Activated CD4-positive, alpha-beta T cell treated with anti-CD3 and anti-CD28 coated beads, Interleukin-2, Interleukin-4, amounts not matched to agents 100 ng/mL and 50 ng/mL, durations not matched to agents 16 hours and 8 hours (primary cell): ENCODE measurements around the gene PLCB3.

Experiments
- DNase-seq: peaks from one replicate; pipeline ENCODE4 v3.0.0-alpha.2; 2020; ENCODE audit warnings: low spot score

The PLCB3 gene

DNA sequence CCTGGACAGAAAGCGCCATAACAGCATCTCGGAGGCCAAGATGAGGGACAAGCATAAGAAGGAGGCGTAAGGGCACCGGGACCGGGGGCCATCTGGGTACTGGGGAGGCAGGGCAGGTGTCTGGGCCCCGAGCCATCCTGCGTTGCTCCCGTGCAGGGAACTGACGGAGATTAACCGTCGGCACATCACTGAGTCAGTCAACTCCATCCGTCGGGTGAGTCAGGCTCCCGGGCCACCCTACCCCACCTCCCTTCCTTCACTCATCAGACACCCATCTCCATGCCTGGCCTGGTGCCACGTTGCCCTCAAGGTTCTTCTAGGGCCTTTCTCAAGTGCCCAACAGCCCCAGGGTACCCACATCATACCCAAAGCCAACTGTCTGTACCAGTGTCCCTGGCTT is 15.0 kb downstream of the PLCB3 start:
- DNase-seq = no peak

DNA sequence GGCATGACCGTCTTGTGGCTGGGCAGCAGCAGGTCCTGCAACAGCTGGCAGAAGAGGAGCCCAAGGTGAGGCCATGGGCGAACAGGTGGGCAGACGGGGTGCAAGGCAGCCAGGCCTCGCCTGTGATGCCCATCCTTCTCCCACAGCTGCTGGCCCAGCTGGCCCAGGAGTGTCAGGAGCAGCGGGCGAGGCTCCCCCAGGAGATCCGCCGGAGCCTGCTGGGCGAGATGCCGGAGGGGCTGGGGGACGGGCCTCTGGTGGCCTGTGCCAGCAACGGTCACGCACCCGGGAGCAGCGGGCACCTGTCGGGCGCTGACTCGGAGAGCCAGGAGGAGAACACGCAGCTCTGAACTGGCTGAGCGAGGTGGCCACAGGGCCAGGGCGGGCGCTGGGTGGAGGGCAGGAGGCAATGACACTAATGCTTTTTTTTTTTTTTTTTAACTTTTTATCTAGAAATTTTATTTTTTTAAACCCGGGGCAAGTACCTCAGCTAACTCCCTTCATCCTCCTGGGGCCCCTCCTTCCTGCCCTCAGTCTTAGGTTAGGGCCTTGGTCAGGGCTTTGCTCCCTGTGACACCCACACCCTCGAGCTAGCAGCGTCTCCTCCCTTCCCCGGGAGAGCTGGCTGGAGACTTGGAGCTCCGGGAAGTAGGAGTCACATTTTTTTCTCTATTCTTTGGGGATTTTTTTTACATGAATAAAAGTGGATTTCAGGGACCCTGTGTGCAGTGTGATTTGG is 16.0 kb downstream of the PLCB3 start:
- DNase-seq = no peak

DNA sequence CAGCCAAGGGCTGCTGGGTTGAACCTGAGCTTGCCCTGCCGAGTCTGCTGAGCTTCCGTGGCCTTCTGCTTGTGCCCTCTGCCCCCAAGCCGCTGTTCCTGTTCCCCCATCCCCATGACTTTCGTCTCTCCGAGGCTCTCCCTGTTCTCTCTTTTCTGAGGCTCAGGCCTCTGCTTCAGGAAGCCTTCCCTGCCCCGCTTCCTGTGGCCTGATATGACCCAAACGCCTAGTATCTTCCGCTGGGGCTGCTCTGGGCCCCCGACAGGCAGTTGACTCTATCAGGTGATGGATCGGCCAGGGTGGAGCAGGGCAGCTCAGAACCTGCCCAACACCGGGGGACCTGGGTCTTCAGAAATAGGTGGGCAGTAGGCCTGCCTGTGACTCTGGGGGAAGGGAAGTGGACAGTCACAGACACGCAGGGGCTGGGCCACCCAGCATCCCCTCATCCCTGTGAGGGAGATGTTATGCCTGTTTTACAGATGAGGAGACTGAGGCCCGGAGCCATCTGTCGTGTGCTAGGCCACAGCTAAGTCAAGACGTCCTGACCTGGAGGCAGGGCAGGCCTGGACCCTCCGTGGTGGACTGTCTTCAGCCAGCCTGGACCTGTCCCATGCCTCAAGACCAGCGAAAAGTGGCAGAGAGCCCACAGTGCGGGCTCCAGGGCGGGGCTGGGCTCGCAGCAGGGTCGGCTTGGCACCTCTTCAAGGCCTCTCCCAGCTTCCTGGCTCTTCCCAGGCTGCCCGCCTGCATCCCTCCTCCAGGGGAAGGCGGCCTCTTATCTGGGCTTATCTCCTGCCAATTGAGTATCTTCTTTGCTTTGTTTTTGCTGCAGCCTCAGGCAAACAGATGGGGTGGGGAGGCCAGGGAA is 16.9 kb downstream of the PLCB3 start:
- DNase-seq = no peak

DNA sequence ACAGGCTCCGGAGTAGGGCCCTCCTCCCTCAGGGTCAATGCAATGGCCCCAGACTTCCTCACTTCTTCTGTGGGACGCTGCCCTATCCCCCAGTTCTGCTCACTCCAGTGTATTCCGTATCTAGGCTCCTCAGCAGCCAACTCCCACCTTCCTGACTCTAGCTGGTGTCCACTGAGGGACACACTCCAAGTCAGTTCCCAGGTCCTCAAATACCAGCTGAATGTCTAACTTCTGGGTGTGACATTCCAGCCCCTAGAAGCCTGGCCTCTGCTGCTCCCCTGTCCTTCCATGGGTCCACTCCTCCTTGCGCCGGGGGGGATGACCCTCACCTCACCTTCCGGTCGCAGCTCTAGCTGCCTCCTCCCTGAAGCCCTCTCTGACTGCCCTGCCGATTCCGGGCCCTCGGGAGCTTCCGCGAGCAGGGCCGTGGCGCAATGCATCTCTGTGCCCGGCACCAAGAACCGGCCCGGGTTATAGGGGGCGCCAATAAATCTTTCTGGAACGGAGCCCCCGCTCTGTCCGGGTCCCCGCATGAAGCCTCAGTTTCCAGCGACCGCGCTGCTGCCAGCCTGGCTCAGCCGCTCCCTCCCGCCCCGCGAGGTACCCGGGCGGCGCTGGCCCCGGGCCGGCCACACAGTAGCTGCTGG is 17.7 kb downstream of the PLCB3 start:
- peak; percentile 64 for DNase-seq

DNA sequence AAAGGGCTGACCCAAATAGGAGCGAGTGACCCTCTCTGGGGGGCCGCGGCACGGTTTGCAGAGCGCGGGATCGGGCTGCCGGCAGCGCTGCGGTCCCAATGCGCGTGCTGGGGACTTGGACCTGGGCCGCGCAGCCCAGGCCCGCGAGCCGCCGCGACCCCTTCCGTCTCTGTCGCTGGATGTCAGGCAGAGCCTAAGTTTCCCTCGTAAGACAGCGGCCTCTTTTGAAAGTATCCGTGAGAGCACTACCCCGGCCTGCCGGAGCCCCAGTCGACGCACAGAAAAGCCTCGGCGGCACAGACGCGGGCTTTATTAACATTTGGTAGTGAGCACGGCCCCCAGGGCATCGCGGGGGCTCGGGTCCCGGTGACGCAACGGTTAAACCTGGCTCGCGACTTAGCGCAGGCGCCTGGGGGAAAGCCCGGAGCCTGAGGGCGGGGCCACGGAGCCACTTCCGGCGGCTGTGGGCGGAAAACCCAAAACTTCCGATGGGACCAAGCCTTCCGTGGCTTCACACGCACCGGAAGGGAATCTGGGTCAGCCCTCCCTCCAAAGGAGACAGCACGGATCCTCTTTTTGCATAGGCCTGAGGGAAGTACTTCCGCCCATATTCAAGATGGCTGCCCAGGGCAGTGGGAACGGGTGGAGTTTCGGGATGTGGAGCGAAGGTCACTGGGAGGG is 18.4 kb downstream of the PLCB3 start:
- peak; percentile 99 for DNase-seq

DNA sequence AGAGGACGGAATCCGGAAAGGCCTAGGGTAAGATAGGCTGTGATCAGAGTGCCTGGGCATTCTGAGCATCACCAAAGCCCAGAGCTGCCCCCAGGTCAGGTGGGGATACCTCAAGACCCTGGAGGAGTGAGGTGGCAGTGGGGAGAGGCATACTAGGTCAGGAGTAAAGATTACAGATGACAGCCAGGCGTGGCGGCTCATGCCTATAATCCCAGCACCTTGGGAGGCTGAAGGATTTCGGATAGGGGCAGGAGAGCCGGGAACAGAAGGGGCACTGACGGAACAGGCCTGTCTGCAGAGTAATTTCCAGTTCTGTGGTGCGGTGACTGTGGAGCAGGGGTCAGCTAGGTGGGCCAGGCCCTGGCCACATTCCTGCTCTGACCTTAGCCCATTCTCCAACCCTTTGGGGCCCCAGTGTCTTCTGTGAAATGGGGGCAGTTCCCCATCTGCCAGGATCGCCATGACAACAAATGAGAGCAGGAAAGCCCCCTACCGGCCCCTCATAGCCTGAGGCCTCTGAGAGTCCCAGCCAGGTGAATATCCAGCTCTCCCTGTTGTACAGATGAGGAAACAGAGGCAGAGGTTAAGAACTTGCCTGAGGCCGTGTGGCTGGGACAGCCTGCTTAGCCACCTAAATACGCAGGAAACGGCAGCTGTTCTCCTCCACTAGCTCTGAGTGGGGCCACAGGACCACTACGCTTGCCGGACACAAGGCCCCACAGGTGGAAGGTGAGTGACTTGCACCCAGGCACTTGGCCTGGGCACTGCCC is 23.9 kb downstream of the PLCB3 start:
- DNase-seq = no peak

DNA sequence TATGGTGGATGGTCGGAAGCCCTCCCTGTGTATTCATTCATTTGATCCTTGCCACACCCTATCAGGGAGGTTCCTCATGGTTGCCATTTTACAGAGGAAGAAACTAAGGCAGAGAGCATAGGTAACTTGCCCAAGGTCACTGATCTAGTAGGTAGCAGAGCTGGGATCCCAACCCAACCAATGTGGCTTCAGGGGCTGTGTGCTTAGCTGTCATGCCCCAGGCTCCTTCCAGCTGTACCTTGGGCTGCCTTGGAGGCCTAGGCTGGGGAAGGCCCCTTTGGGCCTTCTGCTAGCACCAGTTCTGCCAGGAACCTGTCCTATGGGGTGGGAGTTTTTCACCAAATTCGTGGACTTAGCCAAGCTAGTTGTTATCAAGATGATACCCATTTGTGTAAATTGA is 24.5 kb downstream of the PLCB3 start:
- DNase-seq = no peak

DNA sequence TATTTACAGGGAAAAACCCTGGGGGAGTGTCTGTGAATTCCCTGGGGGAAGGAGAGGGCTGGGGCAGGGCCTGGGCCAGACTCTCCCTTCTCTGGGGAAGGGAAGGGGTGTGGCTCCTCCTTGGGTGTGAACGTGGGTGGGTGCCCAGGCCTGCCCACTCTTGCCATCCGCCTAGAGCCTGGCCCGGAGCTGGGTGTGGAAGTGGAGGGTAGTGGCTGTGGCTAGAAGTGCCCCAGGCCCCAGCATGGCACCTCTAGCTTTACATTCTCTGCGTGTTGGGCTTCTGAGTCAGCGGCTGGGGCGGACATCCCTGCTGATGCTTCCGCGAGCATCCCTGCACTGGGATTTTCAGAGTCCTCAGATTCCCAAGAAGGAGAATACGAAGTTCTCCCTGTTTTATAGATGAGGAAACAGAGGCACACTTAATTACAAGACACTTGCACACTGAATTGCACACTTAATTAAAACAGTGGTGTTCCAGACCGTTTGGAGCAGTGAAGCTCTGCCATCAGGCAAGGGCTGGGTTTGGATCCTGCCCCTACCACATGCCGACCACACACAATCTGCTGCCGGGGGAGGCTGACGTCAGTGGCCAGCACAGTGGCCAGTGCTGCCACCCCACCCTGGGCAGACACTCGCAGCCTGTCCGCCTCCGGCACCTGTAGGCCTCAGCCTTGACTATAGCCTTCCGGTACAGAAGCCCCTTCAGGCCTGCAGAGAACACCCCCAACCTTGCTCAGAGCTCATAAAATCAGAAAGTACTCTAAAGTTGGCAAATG is 25.5 kb downstream of the PLCB3 start:
- no peak for DNase-seq

DNA sequence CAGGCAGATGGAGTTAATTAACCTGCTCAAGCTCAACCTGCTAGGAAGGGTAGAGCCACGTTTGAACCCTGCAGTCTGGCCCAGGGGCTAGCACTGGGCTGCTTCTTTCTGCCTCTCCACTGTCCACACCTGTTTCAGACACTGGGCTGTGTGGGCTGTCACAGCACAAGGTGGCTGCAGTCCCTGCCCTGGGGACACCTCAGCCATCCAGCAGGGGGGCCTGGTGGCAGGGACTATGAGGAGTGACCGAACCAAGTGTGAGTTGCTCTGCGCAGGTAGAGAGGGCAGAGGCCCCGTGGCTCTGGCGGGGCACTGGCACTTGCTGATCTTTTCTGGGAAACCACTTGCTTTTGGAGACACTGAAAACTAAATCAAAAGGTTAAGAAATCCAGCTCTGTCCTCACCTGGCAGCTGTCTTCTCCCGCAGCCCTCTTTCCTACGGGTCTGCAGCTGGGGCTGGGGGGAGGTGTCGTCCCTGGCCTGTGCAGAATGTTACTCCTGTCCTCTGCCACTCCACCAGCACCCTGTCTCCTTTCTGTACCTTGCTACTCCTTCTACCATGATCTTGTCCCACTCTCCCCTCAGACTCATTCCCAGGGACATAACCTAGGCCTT is 27.4 kb downstream of the PLCB3 start:
- no peak for DNase-seq

DNA sequence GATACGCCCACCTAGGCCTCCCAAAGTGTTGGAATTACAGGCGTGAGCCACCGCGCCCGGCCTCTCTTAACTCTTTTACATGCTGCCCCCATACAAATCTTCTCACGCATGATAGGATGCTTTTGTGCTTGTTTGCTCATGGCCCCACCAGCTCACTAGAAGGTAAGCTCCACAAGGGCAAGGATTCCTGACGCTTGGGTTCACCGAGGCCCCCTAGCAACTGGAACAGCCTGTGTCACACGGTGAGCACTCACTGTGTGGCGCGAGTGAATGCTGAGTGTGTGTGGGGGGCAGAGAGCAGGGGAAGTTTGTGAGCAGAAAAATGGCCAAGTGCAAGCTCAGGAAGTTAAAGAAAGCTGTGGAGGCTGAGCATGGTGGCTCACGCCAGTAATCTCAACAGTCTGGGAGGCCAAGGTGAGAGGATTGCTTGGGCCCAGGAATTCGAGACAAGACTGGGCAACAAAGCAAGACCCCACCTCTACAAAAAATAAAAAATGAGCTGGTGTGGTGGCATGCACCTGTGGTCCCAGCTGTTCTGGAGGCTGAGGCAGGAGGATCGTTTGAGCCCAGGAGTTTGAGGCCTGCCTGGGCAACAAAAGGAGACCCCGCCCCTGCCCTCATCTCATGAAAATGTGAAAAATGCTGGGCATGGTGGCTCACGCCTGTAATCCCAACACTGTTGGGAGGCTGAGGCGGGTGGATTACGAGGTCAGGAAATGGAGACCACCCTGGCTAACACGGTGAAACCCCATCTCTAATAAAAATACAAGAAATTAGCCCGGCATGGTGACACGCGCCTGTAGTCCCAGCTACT is 30.8 kb downstream of the PLCB3 start:
- no peak for DNase-seq

DNA sequence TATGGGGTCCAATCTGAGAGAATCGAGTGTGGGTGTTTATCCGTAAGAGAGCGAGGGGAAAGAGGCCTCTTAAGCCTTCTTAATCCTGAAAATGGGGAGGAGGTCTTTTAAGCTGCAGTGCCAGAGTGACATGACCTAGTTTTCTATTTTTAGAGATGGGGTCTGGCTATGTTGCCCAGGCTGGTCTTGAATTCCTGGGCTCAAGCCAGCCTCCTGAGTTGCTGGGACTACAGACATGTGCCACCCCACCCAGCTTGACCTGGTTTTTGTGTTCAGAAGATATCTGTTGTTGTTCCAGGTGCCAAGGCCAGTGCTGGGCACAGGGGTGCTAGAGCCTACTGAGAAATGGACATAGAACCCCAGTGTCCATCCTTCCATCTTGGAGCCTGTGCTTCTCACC is 31.8 kb downstream of the PLCB3 start:
- no peak for DNase-seq

DNA sequence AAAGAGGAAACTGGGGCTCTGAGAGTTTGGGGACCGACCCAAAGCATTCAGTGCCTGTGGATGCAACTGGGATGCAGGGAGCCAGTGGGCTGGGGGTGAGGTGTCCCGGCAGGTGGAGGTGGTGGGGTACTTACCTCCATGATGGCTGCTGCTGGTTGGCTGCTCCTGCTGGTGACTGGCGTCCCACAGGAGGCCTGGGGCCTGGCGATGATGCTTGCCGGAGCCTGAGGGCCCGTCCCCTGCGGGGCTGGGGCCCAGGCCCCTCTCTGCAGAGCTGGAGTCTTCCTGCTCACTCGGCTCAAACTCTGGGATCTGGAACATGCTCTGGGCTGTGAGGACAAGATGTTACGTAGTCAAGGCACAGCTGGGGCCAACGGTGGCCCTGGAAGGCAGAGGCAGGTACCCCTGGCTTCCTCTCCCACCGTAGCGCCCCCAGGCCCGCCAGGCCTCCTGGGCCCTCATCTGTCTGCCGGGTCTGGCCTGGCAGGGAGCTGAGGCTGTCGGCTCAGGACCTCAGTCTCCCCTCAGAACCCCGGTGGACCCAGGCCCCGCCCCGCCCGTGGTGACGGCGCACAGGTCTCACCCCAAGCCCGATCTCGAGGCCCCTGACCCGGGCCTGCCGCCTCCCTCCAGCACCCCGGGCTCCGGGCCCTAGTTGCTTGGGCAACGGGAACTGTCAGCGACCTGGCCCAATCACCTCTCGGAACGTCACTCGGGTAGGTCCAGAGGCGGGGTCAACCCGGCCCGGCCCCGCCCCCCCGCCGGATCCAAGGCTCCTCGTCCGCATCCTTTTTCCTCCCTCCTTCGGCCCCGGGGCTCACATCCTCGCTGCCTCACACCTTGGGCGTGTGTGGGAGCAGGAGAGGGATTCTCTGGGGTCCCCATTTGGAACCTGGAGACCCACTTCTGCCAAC is 33.0 kb downstream of the PLCB3 start, which contains the start of gene BAD:
Gene BAD (minus strand): TSS at position 618 of the 914 bp plus-strand sequence. CDS start 297 bp downstream, at position 321.
- DNase-seq = peak; percentile 97

DNA sequence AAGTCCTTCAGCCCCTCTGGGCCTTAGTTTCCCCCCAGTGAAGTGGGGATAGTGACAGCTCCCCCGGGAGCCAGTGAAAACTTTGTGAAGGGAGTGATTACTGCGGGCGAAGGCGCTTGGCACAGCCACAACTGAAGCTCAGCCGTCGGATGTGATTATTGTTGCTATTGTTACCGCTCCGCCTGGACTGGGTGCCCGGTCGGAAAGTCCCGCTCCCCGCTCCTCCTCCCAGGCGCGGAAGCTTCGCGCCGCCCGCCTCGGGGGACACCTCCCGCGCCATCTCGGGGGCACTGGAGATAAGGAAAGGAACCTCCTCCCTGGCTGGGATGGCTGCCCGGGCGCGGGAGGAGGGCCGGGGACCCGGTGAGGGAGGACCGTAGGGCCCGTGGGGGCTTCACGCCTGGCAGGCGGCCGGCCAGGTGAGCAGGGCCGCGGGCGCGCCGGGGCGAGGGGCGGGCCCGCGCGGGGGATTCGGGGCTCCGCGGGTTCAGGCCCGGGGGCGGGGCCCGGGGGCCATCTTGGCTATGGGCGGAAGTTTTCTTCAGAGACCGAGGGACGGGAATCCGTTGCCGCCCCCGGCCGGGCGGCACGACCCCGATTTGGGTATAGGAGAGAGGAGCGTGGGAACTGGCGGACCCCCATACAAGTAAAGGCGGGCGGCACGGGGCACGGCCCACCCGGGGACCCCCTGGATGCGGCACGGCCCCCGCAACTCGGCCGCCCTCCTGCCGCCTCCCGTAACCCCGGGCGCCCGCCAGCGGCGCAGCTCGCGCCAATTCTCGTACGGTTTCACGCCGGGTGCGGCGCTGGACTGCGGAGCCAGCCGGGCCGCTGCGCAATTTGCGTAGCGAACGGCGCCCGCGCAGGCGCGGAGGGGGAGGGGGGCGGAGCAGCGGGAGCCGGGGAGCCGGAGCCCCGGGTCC is 33.9 kb downstream of the PLCB3 start, which contains the start of gene GPR137:
Gene GPR137 (plus strand): TSS at position 887 of the 923 bp plus-strand sequence. CDS start 677 bp downstream, outside the sequence.
- DNase-seq = peak; percentile 86

DNA sequence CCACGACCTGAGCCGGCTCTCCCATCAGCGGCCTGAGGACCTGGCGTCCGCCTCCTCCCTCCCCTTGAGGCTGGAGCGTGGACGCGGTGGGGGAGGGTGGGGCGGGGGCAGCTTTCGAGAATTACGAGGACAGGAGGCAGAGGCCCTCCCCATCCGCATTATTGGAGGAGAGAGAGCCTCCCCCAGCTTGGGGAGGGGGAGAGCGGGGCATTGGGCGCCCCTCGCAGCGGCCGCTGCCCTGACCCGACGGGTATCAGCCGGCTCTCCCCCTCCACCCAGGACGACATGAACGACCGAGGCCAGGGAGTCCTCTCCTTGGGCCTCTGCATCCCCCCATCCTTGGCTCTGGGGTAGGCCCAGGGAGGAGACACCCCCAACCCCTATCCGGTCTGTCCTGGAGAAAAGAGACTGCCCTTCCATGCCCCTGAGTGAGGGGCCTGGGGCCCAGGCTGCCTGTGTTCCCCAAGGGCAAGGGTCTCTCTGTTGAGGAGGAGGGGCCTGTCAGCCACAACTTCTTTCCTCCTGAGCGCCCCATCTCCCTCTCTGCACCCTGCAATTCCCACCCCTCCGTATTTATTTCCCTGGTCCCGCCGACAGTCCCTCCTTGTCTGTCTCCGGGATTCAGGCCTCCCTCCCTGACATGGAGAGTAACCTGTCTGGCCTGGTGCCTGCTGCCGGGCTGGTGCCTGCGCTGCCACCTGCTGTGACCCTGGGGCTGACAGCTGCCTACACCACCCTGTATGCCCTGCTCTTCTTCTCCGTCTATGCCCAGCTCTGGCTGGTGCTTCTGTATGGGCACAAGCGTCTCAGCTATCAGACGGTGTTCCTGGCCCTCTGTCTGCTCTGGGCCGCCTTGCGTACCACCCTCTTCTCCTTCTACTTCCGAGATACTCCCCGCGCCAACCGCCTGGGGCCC is 34.8 kb downstream of the PLCB3 start:
- DNase-seq = peak; percentile 35

DNA sequence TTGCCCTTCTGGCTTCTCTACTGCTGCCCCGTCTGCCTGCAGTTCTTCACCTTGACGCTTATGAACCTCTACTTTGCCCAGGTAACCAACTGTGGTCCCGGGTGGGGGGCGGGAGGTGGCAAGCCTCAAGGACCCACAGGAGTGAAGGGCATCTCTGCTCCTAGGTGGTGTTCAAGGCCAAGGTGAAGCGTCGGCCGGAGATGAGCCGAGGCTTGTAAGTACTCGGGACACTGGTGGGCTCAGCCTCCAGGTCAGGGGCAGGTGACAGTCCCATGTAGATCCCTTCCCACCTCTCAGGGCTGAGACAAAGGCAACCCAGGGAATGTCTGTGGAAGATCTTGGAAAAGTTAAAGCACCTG is 35.5 kb downstream of the PLCB3 start:
- DNase-seq = no peak
